Activated effector memory CD4-positive, alpha-beta T cell treated with Interleukin-2 at 50 U/mL for 16 hours (primary cell): ENCODE results near the gene NLRP14.

Experiments
- DNase-seq: peaks from one replicate; pipeline ENCODE4 v3.0.0-alpha.2; 2020

NLRP14 gene

GRCh38 chr11:7056828-7057513 lies 36.7 kb downstream of the NLRP14 start:
- DNase-seq, result no peak

GRCh38 chr11:7057641-7058040 lies 37.4 kb downstream of the NLRP14 start:
- DNase-seq, result no peak

- DNase-seq, result no peak
These were observed 40.6 kb downstream of the NLRP14 start for GRCh38 chr11:7060868-7061267.

- DNase-seq, result no peak
These were observed 42.3 kb downstream of the NLRP14 start for GRCh38 chr11:7062534-7062933.

- DNase-seq, result no peak
These were observed 52.2 kb downstream of the NLRP14 start for GRCh38 chr11:7072401-7073028.

GRCh38 chr11:7077101-7077500 lies 56.8 kb downstream of the NLRP14 start:
- DNase-seq, result no peak

GRCh38 chr11:7079545-7080135 lies 59.4 kb downstream of the NLRP14 start:
- DNase-seq, result no peak

- DNase-seq, result no peak
These were observed 60.6 kb downstream of the NLRP14 start for GRCh38 chr11:7080900-7081299.

- DNase-seq, result no peak
These were observed 61.2 kb downstream of the NLRP14 start for GRCh38 chr11:7081441-7081840.

GRCh38 chr11:7088921-7089320 lies 68.6 kb downstream of the NLRP14 start, which contains the start of gene RBMXL2:
TSS of gene RBMXL2 (plus strand) at chr11:7088998. CDS start at chr11:7089121, 123 bp downstream.
- DNase-seq, result no peak

- DNase-seq, result no peak
These were observed 69.3 kb downstream of the NLRP14 start for GRCh38 chr11:7089328-7090251.

GRCh38 chr11:7098235-7098832 lies 78.1 kb downstream of the NLRP14 start:
- DNase-seq, result no peak

- no peak for DNase-seq
These were observed 95.5 kb downstream of the NLRP14 start for GRCh38 chr11:7115780-7116179.

GRCh38 chr11:7116370-7116769 lies 96.1 kb downstream of the NLRP14 start:
- DNase-seq, result no peak
